GM23248 (cell line): ENCODE data around the gene MAP2K5.

Source experiments
- EZH2 ChIP-seq: fragments of 200-600 bp; sonication (generic); IDR thresholded peaks from 2 replicates; pipeline ENCODE4 v1.6.1; 2018; ENCODE audit warnings: antibody characterized with exemption, mild to moderate bottlenecking; ENCODE audit not compliant: insufficient read depth, poor library complexity, severe bottlenecking
- EZH2phosphoT487 ChIP-seq: fragments of 200-600 bp; sonication (generic); IDR thresholded peaks from 2 replicates; pipeline ENCODE4 v1.6.1; 2018; ENCODE audit warnings: antibody characterized with exemption, moderate library complexity, mild to moderate bottlenecking, low read depth; ENCODE audit not compliant: insufficient read depth

DNA sequence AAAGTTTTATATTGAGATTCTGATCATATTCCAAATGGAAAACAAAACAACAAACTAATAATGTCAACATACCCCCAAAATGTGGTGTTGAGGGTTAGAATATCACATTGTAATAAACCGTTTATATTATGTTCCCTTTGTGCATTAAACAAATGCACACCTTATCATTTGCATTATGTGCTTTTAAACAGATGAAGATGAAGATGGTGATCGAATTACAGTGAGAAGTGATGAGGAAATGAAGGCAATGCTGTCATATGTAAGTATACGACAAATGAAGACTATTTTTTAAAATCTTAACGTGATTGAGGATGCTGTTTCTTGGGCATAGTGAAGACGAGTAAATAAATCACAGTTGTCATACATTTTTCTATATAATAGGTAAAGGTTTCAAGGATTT, 20.6 kb downstream of the MAP2K5 start:
- TF ChIP-seq EZH2 (no peak), EZH2phosphoT487 (no peak)
